ENCODE data around the gene ATP1A1.

- TF ChIP-seq EZH2phosphoT487 (IDR thresholded peaks at IDR 0.05; ENCODE audit: borderline replicate concordance, low read length): no peak
- no peak for TF ChIP-seq EZH2 (IDR thresholded peaks at IDR 0.05; ENCODE audit: low read length, unreplicated experiment)
- TF ChIP-seq CTCF (conservative IDR thresholded peaks at IDR 0.05; ENCODE audit: low read depth, low read length): no peak
Observed at GRCh38 chr1:116413414-116413813, 40.4 kb downstream of the ATP1A1 start.

All from PC-3 (cell line).